NCI-H69 (cell line): ENCODE results near the gene LYSMD3.

Source experiments
- DNase-seq: peaks from one replicate; lab custom pipeline; 2025; lab: John Stamatoyannopoulos, UW

Gene LYSMD3

GRCh38 chr5:90548069-90548593 lies 18.7 kb upstream of the LYSMD3 start:
- DNase-seq: peak; percentile 96

DNA sequence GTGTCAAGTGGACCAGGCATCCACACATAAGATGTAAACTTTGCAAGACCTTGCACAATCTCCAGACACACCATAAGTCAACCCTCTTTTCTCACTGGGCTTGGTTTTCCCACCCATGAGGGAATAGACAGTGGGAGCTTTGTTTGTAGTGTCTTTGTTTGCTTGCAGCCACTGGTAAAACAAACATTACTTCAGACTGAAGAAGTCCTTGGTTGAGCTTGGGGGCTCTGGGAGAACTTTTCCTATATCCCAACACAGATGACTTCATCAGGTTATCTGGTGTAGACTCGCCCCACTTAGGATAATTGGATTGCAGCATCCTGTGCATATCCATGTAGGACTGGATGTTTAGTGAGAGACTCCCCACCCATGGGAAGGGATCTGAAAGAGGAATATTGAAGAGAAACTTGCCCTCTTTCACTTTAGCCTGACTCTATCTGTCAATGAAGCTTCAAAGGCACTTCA lies 17.7 kb upstream of the LYSMD3 start:
- DNase-seq: peak; percentile 84

DNA sequence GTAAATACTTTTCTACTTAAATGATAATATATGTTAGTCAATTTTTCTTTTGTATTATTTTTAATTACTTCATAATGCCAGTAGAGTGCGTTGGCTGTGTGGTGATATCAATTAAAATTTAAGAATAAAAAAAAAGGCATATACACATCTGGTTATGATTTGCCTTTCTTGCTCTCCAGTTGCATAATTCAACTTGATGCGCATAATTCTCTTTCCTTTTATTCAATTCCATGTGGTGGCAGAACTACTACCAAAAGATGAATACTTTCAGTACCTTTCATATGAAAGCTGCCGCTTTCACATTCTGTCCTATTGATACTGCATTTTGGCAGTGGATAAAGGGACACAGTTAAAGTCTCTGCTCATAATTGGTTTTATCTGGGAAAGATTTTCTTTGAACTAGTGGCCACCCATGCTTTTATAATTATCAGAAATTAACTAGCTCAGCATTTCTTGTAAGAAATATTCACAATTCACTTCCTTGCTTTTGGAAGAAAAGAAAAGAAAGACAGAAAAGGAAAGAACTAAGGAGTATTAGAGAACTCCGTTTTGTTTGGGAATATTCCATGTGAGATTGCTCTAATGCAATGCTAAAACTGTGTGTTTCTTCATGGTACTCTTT lies 16.9 kb upstream of the LYSMD3 start:
- DNase-seq: no peak

GRCh38 chr5:90545511-90545910 lies 16.1 kb upstream of the LYSMD3 start:
- DNase-seq: no peak

DNA sequence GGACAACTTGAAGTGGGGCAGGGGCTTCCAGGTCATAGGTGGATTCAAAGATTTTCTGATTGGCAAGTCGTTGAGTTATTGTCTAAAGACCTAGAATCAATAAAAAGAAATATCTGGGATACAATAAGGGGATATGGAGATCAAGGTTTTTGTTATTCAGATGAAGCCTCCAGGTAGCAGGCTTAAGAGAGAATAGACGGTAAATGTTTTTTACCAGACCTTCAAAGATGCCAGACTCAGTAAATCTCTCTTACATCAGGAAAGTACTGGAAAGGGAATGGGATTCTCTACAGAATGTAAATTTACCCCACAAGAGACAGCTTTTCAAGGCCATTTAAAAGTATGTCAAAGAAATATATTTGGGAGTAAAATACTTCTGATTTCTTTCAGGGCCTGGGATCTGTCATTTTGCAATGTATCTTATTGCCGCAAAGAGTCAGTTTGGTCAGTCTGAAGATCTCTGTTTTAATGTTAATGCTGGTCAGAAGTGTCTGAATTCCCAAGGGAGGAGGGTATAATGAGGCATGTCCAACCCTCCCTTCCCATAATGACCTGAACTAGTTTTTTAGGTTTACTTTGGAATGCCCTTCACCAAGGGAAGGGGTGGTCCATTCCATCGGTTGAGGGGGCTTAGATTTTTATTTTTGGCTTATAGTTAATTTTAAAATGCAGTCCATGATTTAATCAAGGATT lies 13.6 kb upstream of the LYSMD3 start:
- DNase-seq: peak; percentile 34

DNA sequence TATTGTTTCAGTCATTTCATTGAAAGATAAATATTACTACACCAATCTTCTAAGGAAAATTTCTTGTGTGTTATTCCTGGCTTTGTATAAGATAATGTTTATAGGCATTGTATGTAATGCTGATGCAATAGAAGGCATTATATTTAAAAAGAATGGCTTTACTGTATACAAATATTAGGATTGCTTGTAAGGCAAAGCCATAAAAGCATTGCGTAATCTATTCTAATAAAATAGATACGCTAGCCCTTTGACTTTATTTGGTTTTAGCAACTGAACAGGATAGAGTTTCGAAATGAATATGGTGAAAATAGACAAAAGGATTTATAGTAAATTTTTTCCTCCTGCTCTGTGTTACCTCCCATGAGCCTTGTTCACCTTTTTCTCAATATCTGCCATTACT lies 5.5 kb upstream of the LYSMD3 start:
- DNase-seq: no peak

DNA sequence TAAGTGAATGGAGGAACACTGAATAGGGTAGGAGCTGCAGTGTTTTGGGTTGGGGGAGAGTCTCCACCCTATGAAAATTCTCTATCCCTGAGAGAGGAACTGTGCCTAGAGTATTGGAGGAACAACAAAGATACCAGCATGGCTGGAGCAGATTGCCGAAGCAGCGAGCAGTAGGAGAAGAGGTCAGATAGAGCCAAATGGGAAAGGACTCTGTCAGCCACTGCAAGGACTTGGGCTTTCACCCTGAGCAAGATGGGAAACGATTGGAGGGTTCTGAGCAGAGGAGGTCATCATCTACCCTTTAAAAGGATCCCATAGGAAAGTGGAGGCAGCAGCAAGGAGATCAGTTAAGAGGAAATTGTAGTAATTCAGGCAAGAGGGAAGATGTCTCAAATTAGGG lies 4.4 kb upstream of the LYSMD3 start:
- no peak for DNase-seq

- peak; percentile 72 for DNase-seq
Measured at GRCh38 chr5:90530736-90531487, 1.5 kb upstream of the LYSMD3 start.

GRCh38 chr5:90529939-90530677 lies 724 bp upstream of the LYSMD3 start:
- DNase-seq: peak; percentile 93

GRCh38 chr5:90528601-90529193 lies 687 bp downstream of the LYSMD3 start:
- peak; percentile 70 for DNase-seq

- DNase-seq: peak; percentile 90
Measured at GRCh38 chr5:90519081-90519480, 10.3 kb downstream of the LYSMD3 start.

GRCh38 chr5:90518661-90519060 lies 10.7 kb downstream of the LYSMD3 start:
- DNase-seq: peak; percentile 93

DNA sequence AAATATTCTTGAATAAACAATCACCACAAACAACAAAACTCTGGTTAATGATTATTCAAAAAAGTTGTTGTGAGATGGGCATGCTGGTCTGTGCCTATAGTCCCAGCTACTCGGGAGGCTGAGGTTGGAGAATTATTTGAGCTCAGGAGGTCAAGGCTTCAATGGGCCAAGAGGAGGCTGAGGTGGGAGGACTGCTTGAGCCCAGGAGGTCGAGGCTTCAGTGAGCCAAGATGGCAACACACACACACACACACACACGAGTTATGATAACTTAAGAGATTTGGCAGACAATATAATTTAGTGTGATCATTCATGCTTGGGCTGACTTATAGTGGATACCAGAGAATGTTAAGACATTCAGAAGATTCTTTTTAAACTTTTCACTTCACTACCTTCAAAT lies 14.9 kb downstream of the LYSMD3 start:
- DNase-seq: no peak

DNA sequence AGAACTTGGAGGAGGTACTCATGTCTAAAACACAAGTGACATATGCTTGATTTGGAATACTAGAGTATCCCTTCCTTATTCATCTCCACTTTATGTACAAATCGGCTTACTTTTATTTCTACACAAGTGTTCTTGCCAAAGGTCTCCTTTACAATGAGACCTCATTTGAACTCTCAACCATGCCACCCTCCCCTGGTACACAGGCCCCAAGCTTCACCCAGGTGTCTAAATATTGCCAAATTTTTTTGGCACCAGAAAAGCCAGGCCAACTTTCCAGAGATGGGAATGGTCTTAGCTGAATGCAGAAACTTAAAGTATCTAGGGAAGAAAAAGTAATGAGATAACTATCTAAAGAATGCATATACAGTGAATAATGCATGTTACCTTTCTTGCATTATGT lies 18.9 kb downstream of the LYSMD3 start:
- DNase-seq: no peak

DNA sequence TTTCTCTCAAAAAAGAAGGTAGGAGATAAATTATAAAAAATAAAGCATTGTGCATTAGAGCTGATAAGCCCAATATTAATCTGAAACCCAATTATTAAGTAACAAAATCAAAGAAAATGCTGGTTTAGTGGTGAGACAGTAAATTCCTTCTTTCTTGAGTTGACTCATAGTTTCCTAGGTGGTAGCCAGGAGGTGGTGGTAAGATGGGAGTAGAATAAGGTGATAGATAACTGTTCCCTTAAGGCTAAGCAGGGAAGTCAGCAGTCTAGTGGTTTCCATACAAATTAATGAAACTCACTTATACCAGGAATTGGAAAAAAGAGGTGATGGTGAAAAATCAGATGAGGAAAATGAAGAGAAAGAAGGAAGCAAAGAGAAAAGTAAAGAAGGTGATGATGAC lies 23.2 kb downstream of the LYSMD3 start:
- no peak for DNase-seq

DNA sequence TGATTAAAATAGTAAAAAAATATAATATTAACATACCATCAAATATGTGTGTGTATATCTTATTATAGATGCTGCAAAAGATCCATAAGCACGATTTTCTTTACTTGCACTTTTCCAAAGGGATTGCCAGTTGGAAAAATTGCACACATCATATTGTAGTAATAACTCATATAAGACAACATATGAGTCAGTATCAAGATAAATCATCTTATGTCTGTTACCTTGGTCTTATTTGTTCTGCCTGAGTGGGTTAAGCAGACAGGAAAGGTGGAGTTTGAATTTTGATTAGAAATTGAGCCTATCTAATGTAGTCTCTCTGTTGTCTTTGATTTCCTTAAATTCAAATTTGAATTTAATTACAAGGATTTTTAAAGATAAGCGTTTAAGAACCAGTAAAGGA lies 24.6 kb downstream of the LYSMD3 start:
- no peak for DNase-seq

- no peak for DNase-seq
Measured at GRCh38 chr5:90503596-90503995, 25.8 kb downstream of the LYSMD3 start.

GRCh38 chr5:90495146-90495545 lies 34.2 kb downstream of the LYSMD3 start:
- DNase-seq: no peak

DNA sequence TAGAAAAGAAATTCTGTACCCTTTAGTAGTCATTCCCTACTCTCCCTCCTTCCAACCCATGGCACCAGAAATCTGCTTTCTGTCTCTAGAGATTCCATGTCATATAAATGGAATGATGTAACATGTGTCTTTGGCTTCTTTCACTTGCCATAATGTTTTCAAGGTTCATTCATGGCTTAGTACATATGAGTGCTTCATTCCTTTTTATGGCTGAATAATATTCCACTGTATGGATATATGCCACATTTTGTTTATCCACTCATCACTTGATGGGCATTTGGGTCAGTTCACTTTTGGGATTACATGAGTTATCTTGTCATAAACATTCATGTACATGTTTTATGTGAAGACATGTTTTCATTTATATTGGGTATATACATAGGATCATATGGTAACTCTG lies 35.3 kb downstream of the LYSMD3 start:
- DNase-seq: no peak

DNA sequence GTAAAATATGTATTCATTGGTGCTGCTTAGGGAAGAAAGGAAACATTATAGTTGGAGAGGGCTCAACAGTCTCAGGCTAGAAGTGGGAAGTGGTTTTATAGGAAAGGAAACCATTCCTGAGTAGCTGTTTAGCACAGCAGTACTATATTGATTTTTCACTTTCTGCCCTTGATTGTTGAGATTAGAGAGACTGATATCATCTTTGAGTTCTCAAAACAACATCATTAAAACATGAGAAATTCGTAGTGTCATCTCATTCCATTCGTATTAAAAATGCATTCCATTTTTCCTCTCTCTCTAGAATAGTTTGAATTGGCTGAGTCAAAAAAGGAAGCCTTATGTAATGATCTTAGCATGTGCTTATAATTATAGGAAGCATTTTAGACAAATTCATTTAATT lies 40.6 kb downstream of the LYSMD3 start:
- no peak for DNase-seq

DNA sequence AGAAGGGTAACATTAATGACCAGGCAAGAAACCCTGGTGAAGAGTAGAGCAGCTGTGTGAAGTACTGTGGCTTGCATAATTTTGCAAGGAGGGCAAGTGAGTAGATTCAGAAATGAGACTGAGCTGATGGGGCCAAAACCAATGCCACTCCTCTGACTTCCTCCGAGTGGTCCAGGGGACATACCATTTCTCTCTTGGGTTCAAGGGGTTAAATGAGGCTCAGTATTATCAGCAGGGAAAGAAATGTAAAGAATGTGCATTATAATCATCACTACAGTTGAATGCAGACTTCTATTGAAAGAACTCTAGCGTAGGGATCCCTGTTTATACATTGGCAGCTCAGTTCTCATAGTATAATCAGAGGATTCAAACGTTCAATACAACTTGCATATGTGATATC lies 44.8 kb downstream of the LYSMD3 start:
- DNase-seq: no peak

DNA sequence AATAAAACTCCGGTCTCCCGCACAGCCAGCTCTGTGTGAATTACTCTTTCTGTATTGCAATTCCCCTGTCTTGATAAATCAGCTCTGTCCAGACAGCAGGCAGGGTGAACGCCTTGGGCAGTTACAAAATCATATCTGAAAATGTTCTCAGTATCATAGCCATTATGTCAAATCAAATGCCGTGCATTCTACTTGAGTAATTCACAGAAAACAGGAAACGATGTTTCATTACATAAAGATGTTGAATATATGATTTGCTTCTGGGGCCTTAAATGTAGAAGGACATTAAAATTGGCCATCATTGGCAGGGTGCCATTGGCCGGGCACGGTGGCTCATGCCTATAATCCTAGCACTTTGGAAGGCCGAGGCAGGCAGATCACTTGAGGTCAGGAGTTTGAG lies 46.2 kb downstream of the LYSMD3 start:
- no peak for DNase-seq
